Neural cell (in vitro differentiated cells): ENCODE data around the gene QDPR. TPM values are rescaled to one million over a fixed set of nuclear protein-coding genes. Genes with fewer than 3 reads are reported as not detected.

ENCODE experiments used
- H2AFZ ChIP-seq: fragments of 200-600, 300-800 bp; sonication (generic), shearing (Covaris generic); 2 replicates; pipeline ENCODE4 v1.6.0; 2014; ENCODE audit warnings: low read depth, mild to moderate bottlenecking, antibody characterized with exemption, low read length, moderate library complexity
- H3F3A ChIP-seq: fragments of 200-600 bp; shearing (Covaris generic); 2 replicates; pipeline ENCODE4 v1.6.1; 2016; ENCODE audit warnings: mild to moderate bottlenecking, moderate library complexity, mixed read lengths, antibody characterized with exemption, low read length; ENCODE audit not compliant: insufficient read depth, poor library complexity, severe bottlenecking
- H3K27ac ChIP-seq: fragments of 200-600, 300-800 bp; sonication (generic), shearing (Covaris generic); 2 replicates; pipeline ENCODE4 v1.5.1; 2014; ENCODE audit warnings: mild to moderate bottlenecking, low read length, moderate library complexity
- H3K27me3 ChIP-seq: fragments of 300-800, 200-600 bp; sonication (generic), shearing (Covaris generic); 2 replicates; pipeline ENCODE4 v1.6.0; 2014; ENCODE audit warnings: mild to moderate bottlenecking, low read depth, low read length, moderate library complexity; ENCODE audit not compliant: insufficient read depth
- H3K36me3 ChIP-seq: fragments of 300-800, 200-600 bp; sonication (generic), shearing (Covaris generic); 2 replicates; pipeline ENCODE4 v1.5.1; 2014; ENCODE audit warnings: mild to moderate bottlenecking, antibody characterized with exemption, low read length, moderate library complexity; ENCODE audit not compliant: insufficient read depth
- H3K4me2 ChIP-seq: fragments of 300-800, 200-600 bp; sonication (generic), shearing (Covaris generic); 2 replicates; pipeline ENCODE4 v1.6.0; 2014; ENCODE audit warnings: mild to moderate bottlenecking, low read length
- H3K4me3 ChIP-seq: fragments of 300-800, 200-600 bp; sonication (generic), shearing (Covaris generic); 2 replicates; pipeline ENCODE4 v1.5.1; 2014; ENCODE audit warnings: mild to moderate bottlenecking, low read length, moderate library complexity
- H3K79me2 ChIP-seq: fragments of 200-600 bp; shearing (Covaris generic); replicated peaks from 2 replicates; pipeline ENCODE4 v1.6.0; 2014; ENCODE audit warnings: mild to moderate bottlenecking, low read length, moderate library complexity; ENCODE audit not compliant: insufficient read depth
- H3K9ac ChIP-seq: fragments of 300-800, 200-600 bp; sonication (generic), shearing (Covaris generic); 2 replicates; pipeline ENCODE4 v1.6.1; 2016; ENCODE audit warnings: mild to moderate bottlenecking, low read length, mixed read lengths
- H3K9me2 ChIP-seq: fragments of 200-600 bp; shearing (Covaris generic); 2 replicates; pipeline ENCODE4 v1.6.1; 2016; ENCODE audit warnings: mild to moderate bottlenecking, low read length, mixed read lengths; ENCODE audit not compliant: insufficient read depth
- H3K9me3 ChIP-seq: fragments of 200-600, 300-800 bp; sonication (generic), shearing (Covaris generic); 2 replicates; pipeline ENCODE4 v1.6.1; 2016; ENCODE audit warnings: mild to moderate bottlenecking, mixed run types, low read length, moderate library complexity, mixed read lengths
- H4K20me1 ChIP-seq: fragments of 200-600 bp; shearing (Covaris generic); 2 replicates; pipeline ENCODE4 v1.6.1; 2016; ENCODE audit warnings: mild to moderate bottlenecking, mixed run types; ENCODE audit not compliant: insufficient read depth
- EP300 ChIP-seq: fragments of 450-650 bp; conservative IDR thresholded peaks from 2 replicates; pipeline ENCODE4 v1.6.1; 2014; ENCODE audit warnings: antibody characterized with exemption, mild to moderate bottlenecking, moderate library complexity; ENCODE audit not compliant: poor library complexity, severe bottlenecking
- EZH2 ChIP-seq: fragments of 200-600, 300-800 bp; shearing (Covaris generic), sonication (generic); IDR thresholded peaks from 2 replicates; pipeline ENCODE4 v1.6.1; 2014; ENCODE audit warnings: antibody characterized with exemption, low read length, borderline replicate concordance, mild to moderate bottlenecking; ENCODE audit not compliant: insufficient read depth, poor library complexity, severe bottlenecking
- MXI1 ChIP-seq: fragments of 450-650 bp; conservative IDR thresholded peaks from 2 replicates; pipeline ENCODE4 v1.6.1; 2014; ENCODE audit warnings: antibody characterized with exemption, mild to moderate bottlenecking; ENCODE audit not compliant: poor library complexity, severe bottlenecking
- POLR2AphosphoS5 ChIP-seq: IDR thresholded peaks from 2 replicates; pipeline ENCODE4 v1.6.1; 2012
- RAD21 ChIP-seq: fragments of 450-650 bp; conservative IDR thresholded peaks from 2 replicates; pipeline ENCODE4 v1.6.1; 2014; ENCODE audit warnings: antibody characterized with exemption, mild to moderate bottlenecking, moderate library complexity
- SMC3 ChIP-seq: fragments of 450-650 bp; conservative IDR thresholded peaks from 2 replicates; pipeline ENCODE4 v1.6.1; 2014; ENCODE audit warnings: antibody characterized with exemption, mild to moderate bottlenecking, moderate library complexity; ENCODE audit not compliant: poor library complexity
- TAF1 ChIP-seq: IDR thresholded peaks from 2 replicates; pipeline ENCODE4 v1.6.1; 2012; ENCODE audit warnings: low read depth
- polyA plus RNA-seq: library from polyadenylated mRNA; depleted of rRNA; stranded (reverse); fragments of >200 nt; gene quantifications from 2 replicates; pipeline ENCODE4 v1.2.3, GENCODE V29; 2014
- TF ChIP-seq, protein P1 (sequence below): IDR thresholded peaks from 2 replicates; pipeline ENCODE4 v1.6.1; 2012; ENCODE audit warnings: borderline replicate concordance
- TF ChIP-seq, protein P2 (sequence below): fragments of 450-650 bp; IDR thresholded peaks from 2 replicates; pipeline ENCODE4 v1.5.1; 2014; ENCODE audit warnings: antibody characterized with exemption, mild to moderate bottlenecking, moderate library complexity; ENCODE audit not compliant: poor library complexity, severe bottlenecking

Gene QDPR
- polyA plus RNA-seq, 1 donor from 2014 or later, result 37.3 TPM

DNA sequence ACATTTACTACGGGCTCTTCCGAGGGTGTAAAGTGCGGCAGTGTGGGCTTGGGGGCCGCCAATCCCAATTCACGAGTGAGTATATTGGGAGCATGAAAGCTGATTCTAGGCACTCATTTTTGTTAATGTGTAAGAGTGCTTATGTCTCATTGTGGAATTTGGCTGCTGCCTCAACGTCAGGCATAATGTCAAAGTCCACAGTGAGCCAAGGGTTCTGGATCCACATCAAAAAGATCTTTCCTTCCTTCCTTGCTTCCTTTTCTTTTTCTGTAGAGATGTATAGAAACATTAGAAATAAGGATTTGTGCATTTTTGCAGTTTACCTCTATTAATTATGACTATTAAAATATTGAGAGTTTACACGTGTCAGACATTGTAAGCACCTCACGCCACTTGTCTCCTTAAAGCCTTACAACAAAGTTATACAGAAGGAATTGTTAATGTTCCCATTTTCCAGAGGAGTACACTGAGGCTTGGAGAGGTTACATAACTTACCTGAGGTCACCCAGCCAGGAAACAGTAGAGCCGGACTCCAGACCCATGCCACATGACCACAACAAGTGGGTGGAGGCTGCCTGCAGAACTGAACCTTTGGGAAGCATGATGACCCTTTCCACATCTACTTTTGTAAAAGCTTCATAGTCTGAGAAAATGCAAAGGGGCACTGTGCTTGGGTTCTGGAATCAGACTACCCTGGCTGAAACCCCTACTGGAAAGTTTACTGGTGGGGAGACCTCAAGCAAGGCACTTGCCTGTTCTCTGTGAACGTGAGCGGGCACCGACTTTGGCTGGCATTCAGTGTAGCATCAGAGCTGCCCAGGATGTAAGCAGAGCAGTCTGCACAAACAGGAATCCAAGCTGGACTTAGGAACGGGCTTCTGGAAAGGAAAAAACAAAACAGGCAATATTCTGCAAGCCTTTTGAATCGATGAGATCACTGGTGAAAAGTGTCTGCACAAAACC, 3.8 kb upstream of the QDPR start:
- Histone ChIP-seq H3K79me2 (no peaks in the 10 kb centered on the region), H3K4me3 (no peak overlapping the region), H3K9ac (no peak overlapping the region), H2AFZ (no peak overlapping the region), H3K36me3 (no peaks in the 10 kb centered on the region), H4K20me1 (no peaks in the 10 kb centered on the region), H3K9me3 (no peaks in the 10 kb centered on the region), H3K27me3 (no peaks in the 10 kb centered on the region), H3K27ac (no peak overlapping the region), H3F3A (no peaks in the 10 kb centered on the region), H3K4me2 (no peak overlapping the region), H3K9me2 (no peaks in the 10 kb centered on the region)
- TF ChIP-seq SMC3, result no peak
- TF ChIP-seq, protein P1, sequence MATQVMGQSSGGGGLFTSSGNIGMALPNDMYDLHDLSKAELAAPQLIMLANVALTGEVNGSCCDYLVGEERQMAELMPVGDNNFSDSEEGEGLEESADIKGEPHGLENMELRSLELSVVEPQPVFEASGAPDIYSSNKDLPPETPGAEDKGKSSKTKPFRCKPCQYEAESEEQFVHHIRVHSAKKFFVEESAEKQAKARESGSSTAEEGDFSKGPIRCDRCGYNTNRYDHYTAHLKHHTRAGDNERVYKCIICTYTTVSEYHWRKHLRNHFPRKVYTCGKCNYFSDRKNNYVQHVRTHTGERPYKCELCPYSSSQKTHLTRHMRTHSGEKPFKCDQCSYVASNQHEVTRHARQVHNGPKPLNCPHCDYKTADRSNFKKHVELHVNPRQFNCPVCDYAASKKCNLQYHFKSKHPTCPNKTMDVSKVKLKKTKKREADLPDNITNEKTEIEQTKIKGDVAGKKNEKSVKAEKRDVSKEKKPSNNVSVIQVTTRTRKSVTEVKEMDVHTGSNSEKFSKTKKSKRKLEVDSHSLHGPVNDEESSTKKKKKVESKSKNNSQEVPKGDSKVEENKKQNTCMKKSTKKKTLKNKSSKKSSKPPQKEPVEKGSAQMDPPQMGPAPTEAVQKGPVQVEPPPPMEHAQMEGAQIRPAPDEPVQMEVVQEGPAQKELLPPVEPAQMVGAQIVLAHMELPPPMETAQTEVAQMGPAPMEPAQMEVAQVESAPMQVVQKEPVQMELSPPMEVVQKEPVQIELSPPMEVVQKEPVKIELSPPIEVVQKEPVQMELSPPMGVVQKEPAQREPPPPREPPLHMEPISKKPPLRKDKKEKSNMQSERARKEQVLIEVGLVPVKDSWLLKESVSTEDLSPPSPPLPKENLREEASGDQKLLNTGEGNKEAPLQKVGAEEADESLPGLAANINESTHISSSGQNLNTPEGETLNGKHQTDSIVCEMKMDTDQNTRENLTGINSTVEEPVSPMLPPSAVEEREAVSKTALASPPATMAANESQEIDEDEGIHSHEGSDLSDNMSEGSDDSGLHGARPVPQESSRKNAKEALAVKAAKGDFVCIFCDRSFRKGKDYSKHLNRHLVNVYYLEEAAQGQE, result no peak
- no peak for TF ChIP-seq EZH2
- no peak for TF ChIP-seq MXI1
- TF ChIP-seq EP300, result no peak
- TF ChIP-seq TAF1, result no peak
- TF ChIP-seq, protein P2, sequence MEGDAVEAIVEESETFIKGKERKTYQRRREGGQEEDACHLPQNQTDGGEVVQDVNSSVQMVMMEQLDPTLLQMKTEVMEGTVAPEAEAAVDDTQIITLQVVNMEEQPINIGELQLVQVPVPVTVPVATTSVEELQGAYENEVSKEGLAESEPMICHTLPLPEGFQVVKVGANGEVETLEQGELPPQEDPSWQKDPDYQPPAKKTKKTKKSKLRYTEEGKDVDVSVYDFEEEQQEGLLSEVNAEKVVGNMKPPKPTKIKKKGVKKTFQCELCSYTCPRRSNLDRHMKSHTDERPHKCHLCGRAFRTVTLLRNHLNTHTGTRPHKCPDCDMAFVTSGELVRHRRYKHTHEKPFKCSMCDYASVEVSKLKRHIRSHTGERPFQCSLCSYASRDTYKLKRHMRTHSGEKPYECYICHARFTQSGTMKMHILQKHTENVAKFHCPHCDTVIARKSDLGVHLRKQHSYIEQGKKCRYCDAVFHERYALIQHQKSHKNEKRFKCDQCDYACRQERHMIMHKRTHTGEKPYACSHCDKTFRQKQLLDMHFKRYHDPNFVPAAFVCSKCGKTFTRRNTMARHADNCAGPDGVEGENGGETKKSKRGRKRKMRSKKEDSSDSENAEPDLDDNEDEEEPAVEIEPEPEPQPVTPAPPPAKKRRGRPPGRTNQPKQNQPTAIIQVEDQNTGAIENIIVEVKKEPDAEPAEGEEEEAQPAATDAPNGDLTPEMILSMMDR, result no peak
- TF ChIP-seq POLR2AphosphoS5, result no peak
- TF ChIP-seq RAD21, result no peak

DNA sequence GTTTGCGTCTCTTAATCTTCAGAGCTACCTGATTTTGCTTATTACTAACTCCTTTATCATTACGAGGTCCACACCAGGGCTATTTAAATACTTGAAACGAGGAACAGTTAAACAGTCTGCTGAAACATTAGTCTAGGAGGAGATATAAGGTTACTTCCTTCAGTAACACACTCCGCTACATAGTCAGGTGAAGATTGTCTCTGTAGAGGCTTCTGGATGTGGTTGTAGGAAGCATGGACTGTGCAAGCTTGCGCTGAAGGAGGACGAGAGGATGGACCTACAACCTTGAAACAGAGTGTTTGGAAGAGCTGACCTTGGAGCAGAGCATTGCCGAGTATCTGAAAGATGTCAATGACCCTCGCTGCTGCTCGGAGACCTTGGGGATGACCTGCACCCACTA, 3.0 kb upstream of the QDPR start, which contains the start of gene CLRN2:
Gene CLRN2, plus strand, starts transcription at position 301 of the 400 bp plus-strand sequence. CDS start 102 bp downstream, outside the sequence.
- TF ChIP-seq RAD21 (no peak), EZH2 (no peak), EP300 (no peak), TAF1 (no peak), MXI1 (no peak), SMC3 (no peak), POLR2AphosphoS5 (no peak)
- TF ChIP-seq, protein P1, result no peak
- TF ChIP-seq, protein P2, result no peak
- H3K9ac ChIP-seq, result no peak within 1 kb of the TSS
- H3K4me2 ChIP-seq, result no peak within 1 kb of the TSS
- H3K4me3 ChIP-seq, result no peak within 1 kb of the TSS
- H3K27me3 ChIP-seq, result no peaks in the 10 kb centered on the region
- H3K9me3 ChIP-seq, result no peaks in the 10 kb centered on the region
- no peak within 1 kb of the TSS for H3K27ac ChIP-seq
- H2AFZ ChIP-seq, result no peak within 1 kb of the TSS
- no peaks in the 10 kb centered on the region for H3K79me2 ChIP-seq
- H3F3A ChIP-seq, result no peaks in the 10 kb centered on the region
- H3K9me2 ChIP-seq, result no peaks in the 10 kb centered on the region
- no peaks in the 10 kb centered on the region for H4K20me1 ChIP-seq
- H3K36me3 ChIP-seq, result no peaks in the 10 kb centered on the region
